Erythroblast (primary cell): ENCODE results near the gene ZNF385A.

ENCODE experiments used
- DNase-seq, 2 experiments: peaks; one replicate each; lab custom pipeline; 2025; lab: John Stamatoyannopoulos, UW
- GATA1 ChIP-seq: IDR thresholded peaks from 2 replicates; pipeline ENCODE4 v1.6.1; 2011; ENCODE audit warnings: low read depth, mild to moderate bottlenecking, control low read depth, low read length, moderate library complexity
- POLR2A ChIP-seq: IDR thresholded peaks from 2 replicates; pipeline ENCODE4 v1.6.1; 2011; ENCODE audit warnings: mild to moderate bottlenecking, low read length

The ZNF385A gene

DNA sequence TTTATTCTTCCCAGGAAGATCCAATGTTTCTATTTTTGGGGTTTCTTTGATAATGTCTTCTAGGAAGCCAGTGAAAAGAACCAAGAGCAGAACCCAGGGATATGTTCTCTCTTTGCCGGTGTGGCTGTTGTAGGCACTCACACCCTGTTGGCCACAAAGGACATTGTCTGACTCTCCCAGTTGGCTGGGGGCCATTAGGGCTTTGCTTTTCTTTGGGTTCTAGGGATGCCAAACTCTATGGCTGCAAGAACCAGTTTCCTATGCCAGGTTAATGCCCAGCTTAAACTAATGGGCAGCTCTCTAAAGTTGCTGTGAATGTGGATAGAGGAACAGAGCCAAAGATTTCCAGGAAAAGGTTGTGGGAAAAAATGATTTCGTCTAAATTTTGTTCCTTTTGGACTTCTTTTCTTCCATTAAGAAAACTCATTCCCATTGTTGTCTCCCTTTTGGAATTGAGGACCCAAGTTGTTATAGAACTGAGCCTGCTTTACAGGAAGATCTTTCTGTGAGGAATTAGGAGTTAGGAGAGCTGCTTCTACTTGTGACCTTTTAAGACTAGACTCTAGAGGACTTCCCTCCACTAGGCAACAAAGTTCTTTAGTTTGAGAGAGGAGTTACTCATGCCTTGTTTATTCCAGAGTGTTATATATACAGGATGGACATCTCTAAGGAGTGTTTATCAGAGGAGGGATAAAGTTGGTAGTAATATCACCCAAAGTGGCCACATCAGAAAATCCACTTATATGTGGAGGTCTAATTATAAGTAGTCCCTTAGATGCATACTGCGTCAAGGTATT is 46.5 kb downstream of the ZNF385A start:
- peak in 1 of 2 experiments; percentile 8 for DNase-seq
- no peak for TF ChIP-seq GATA1

DNA sequence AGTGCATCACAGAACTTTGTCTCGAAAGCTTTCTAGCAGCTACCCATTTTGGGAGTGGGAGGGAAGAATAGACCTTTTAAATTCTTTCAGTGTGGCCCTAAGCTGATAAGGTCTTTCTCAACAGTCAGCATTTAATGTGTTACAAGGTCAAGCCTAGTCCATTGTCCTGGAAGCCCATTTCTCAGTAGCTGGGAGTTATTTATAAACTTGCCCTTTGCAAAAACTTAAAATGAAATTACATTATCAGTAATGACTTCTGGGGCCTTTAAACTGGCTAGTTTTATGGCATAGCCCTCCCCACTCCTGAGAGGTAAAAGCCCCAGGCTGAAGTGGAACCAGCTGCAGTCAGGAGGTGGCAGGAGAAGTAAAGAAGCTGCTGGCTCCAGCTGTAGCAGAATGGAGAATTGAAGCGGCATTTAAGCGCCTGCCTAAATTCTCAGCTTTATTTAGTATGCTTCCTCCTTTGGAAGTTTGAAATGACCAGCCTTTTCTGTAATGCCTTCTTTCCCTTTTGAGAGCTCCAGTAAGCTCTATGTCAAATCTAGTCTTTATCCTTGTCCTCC is 47.2 kb downstream of the ZNF385A start:
- TF ChIP-seq GATA1 (no peak), POLR2A (no peak)

GRCh38 chr12:54333420-54334034 is 51.0 kb downstream of the ZNF385A start:
- no peak for TF ChIP-seq POLR2A
- no peak for TF ChIP-seq GATA1
- no peak for DNase-seq

More for the DNA sequence above, 47.2 kb downstream of the ZNF385A start:
- DNase-seq, result peak; percentile 44 to 46

DNA sequence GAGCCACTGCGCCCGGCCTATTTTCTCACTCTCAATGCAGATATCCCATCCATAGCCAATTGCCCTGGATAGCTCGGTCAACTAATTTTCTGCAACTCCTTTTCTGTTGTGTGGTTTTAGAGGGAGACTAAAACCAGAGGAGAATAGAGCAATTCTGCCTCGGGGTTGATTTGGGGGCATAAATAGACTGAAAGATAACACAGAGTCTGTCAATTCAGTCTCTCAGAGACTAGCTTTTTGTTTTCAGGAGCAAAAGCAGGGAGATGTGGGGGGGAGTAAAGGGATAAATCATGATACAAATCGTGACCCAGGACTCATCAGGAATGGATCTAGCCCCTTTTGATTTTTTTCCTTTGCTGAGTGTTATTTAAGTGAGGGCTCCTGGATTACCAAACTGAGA is 53.1 kb downstream of the ZNF385A start:
- no peak for DNase-seq
- TF ChIP-seq GATA1 (no peak), POLR2A (no peak)

DNA sequence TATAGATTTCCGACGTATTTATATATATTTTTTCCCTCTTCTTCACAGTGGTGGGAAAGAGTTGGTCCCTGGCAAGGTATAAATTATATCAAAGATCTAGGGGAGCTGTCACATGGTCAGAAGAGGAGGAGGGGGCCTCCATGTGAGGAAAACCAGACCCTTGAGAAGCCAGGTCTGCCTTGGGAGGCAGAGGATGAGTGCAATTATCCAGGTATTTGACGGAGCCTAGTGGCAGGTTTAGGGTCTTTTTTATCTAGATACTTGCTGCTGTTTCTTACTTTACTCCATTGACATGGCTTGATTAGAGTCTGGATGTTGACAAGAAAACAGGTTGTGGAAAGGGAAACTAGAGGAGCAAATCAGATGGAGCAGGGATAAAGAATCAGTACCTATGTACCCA is 54.1 kb downstream of the ZNF385A start:
- TF ChIP-seq GATA1 (no peak), POLR2A (no peak)
- DNase-seq, result no peak

DNA sequence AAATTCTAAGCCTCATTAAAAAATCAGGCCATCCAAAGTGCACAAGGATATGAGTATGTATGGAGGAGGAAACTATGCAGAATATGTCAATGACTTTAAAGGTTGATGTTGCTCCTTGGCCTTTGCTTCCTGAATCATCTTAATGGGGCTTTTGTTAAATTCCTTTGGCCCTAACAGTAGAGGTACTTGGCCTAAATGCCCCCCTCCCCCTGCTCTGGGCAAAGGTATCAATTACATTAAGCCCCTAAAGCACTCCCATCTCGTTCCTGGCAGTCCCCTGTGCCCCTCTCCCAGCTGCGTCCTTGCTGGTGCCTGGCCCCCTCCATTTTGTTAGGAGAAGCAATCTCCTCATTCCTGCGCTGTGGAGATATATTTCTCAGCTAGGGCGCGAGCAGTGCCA is 54.8 kb downstream of the ZNF385A start:
- TF ChIP-seq POLR2A (no peak), GATA1 (no peak)
- DNase-seq, result no peak

DNA sequence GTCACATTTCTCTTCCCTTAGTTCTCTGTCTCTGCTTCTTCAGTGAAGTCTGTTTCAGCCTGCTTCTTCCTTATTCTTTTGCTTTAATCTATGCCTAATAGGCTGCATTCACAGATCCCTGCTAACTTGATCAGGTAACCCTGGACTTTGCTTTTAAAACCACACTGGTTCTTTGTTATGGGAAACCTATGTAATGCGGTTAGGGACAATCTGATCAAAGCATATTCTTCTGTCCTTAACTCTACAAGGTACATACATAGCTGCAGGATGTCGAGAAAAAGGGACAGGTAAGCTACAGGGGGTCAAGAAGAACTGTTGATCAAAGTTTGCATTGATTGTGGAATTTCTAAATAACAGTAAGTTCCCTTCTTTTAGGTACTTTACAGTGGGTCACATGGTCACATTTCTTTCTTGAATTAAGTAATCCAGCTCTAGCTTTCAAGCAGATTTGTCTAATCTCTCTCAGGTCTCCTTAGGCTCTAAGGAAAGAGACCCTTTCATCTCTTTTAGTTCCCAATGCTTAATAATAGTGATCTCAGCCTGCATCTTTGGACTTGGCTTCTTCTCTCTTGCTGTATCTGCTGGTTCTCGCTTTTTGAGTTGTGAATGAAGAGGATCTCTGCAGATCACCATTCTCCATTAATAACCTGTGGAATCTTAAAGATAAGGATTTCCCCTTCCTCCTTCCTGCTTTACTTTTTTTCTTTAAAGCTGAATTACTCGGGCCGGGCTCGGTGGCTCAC is 55.8 kb downstream of the ZNF385A start:
- no peak for TF ChIP-seq GATA1
- TF ChIP-seq POLR2A, result no peak
- DNase-seq, result no peak

- peak in 1 of 2 experiments; percentile 46 for DNase-seq
Observed at GRCh38 chr12:54325442-54326109, 59.0 kb downstream of the ZNF385A start.

DNA sequence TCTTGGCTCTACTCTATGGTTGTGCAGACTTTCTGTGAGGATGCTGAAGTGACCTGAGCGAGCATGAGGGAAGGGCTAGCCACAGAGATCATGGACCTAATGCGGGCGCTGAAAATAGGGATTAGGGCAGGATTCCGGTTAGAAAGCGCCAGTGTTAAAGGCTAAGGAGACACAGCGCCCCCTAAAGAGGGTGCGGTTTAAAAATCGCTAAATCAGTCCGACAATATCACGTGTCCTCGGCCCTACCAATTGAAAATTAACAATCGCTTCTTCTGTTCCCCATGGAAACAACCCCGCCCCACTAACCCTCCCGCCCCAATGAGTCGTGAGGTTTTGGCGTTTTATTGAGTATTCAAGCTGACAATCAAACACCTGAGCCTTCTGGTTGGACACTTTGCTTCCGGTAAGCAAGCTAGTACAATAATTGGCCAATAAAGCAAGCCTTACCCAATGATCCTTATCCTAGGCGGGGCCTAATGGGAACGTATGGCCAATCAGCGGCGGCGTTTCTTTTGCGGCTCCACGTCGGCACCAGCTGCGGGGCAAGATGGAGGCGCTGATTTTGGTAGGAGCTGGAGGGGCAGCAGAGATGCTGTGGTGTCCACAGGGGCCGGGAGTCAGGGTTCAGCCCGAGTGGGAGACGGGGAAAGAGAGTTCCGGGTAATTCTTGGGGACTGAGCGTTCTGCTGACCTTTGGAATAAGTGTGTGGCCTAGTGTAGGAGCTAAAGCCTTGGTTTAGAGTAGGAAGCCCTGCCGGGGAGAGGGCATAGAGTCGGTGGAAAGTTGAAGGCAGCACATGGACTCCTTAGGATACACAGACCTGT is 59.7 kb downstream of the ZNF385A start, which contains the start of gene COPZ1:
Gene COPZ1 (plus strand): TSS at position 515 of the 825 bp plus-strand sequence. CDS start 33 bp downstream, at position 548.
- TF ChIP-seq POLR2A, result peak; percentile 92
- no peak for TF ChIP-seq GATA1
- DNase-seq, result peak; percentile 99 to 100

GRCh38 chr12:54321363-54321762 is 63.2 kb downstream of the ZNF385A start:
- no peak for TF ChIP-seq GATA1
- no peak for TF ChIP-seq POLR2A
- no peak for DNase-seq
